NCI-H82 (cell line): ENCODE data around the gene ABHD16A.

Experiments
- DNase-seq: peaks from one replicate; lab custom pipeline; 2025; lab: John Stamatoyannopoulos, UW

ABHD16A gene

DNA sequence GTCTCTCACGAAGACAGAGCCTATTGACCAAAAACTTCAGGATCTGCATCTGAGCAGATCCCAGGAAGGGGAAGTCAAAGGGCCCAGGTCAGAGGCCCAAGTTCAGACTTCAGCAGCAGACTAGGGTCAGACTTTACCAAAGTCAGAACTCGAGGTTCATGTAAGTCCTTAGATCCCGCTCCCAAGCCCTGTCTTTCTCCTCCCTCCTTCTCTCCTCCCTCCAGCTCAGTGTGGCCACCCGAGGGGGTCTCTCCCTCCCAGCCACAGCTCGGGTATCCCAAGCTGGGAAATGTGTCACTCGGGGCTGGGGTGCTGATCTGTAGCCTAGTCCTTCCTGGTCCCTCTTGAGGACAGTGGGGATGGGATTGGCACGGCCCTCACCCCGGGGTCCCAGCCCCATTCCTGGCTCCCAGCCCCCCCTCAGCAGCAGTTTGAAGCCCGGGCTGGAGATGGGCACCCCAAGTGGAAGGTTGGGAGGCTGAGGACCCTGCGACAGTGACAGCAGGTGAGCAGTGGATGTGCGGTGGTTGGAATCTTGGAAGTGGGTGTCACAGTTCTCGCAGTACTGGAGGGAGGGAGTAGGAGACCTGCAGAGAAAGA lies 40.9 kb downstream of the ABHD16A start:
- DNase-seq = no peak

DNA sequence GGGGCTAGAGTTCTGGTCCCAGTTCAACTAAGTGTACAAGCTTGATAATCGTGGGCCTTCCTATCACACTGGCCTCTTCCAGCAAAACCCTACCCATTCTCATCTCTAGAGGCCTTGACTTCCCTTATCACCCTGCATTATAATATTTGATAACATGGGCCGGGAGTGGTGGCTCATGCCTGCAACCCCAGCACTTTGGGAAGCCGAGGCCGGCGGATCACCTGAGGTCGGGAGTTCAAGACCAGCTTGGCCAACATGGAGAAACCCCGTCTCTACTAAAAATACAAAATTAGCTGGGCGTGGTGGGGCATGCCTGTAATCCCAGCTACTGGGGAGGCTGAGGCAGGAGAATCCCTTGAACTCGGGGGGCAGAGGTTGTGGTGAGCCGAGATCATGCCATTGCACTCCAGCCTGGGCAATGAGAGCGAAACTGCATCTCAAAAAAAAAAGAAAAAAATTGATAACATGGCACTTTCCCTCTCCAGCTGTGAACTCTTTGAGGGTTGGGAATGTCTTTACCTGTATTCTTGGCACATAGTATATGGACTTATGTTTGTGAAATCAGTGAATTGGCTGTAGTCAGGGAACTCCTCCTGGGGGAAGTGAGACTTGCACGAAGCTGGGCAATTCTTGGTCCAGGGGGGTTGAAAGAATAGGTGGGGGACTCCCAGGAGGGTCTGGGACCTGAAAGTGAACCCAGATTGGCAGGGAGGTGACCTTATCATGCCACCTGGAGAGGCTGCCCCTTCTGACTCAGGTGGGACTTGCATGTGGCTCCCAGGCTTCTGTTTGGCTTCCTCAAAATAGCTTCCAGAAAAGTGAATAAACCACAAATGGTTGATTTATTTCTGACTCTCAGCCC lies 41.6 kb downstream of the ABHD16A start:
- no peak for DNase-seq

DNA sequence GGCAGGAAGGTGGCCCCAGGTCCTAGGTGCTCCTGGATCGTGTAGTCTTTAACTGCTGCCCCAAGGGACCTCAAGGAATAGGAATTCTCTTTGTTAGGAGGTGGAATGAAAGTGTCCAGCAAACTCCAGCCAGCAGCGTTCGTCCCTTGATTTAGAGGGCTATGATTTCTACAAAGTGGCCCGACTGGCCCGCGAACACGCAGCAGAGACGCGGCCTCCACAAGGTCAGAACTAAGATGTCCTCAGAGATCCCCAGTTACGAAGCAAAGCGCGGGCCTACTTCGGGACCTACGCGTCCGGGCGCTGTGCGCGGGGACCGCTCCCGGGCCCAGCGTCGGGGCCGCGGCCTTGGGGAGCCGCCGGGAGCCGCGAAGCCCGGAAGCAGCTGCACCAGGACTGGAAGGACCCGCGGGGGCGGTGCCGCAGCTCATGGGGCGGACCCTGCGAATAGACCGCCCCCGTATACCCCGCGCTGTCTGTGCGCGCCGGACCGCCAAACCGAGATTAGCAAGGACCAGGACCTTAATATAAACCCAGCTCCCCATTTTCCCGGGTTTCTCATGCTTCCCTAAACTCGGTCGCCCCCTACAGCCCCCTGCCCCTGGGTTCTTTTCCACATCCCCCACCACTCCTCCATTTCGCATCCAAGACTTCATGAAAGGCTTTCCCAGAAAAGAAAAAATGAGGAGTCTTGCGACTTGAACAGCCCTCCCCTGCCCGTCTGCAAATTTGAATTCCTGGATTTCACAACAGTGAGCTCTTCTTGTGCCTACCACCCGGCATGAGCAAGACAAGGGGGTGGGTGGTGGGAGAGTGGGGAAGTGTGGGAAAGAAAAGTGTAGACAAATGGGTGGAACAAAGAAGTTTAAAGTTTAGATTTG lies 42.5 kb downstream of the ABHD16A start, which contains the start of gene C6orf47:
Gene C6orf47 (minus strand): TSS at position 398 of the 881 bp plus-strand sequence. CDS start 831 bp downstream, outside the sequence.
- peak; percentile 93 for DNase-seq

DNA sequence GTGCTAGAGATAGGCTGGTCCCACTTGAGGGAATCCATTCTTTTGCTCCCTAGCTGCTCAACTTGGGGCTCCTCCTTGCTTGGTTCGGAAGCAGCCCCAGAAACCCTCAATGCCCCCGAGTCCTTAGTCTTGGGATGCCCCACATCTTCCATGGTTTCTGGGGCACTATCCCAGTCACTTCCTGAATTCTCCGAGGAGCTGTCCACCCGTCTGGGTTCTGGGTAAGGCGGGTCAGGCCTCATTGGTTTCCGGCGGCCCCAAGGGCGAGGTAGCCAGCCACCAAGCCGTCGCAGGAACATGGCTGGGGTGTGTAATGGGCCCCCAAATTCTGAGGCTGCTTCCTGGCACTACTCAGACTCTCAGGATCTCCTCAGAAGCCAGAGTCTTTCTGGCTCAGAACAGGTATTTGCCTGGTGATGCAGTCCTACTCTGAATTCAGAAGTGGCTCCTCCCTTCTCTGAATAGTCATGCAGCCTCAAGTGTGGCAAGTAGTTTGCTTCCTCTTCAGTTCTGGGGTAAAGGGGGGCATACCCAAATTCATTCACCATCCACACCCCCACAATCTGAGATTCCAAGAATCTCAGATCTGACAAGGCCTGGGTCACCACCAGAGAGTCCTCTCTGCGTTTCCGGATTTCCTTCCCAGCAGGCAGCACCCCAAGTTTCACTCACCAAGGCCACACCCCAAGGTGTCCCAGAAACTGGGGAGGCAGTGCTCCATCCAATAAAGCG lies 43.3 kb downstream of the ABHD16A start:
- no peak for DNase-seq

DNA sequence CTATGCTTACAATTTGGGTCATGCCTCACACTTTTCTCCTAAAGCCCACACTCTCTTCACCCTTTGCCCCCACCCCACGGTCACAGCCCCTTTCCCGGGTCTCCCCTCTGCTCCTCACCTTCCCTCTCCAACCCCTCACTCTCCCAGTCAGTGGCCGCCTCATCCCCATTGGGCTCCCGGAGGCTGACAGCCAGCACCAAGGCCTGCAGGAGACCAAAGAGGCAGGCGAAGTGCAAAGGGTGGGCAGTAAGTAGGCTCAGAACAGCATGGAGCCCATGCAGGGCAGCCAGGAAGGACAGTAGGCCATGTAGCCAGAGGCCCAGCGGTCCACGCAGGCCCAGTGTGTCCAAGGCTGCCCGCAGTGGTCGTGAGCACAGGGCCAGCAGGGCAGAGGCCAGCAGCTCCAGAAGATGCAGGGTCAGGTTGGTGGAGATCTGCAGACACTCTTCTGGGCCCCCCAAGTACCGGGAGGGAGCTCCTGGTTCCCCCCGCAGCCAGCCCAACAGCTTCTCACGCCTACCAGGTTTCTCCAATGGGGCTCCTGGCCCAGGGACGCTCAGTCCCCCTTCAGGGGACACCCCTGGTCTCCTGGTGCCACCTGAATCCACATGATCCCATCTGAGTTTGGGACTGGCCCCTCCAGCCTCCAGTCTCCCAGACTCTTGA lies 44.0 kb downstream of the ABHD16A start:
- DNase-seq = no peak

DNA sequence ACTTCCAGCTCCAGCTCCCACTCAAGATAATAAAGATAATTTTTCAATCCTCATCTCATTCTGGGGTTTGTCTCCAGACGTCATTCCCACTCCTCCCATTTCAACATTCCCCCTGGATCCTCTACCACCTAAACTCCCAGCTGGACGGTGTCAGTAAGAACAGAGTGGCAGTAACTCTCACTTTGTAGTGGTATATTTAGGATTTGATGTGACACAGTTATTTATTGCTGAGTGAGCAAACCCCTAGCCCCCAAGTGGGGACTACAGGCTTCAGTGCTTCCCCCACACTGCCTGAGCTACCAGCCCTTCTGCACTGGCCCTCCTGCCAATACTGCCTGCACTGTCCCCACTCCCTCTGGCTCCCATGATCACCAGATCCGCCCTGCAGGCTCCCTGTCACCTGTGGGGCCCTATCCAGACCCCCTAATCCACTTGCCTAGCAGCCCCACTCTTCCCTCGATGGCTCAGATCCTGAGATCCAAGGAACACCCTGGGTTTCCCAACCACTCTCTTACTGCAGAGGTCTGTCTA lies 44.9 kb downstream of the ABHD16A start:
- no peak for DNase-seq

DNA sequence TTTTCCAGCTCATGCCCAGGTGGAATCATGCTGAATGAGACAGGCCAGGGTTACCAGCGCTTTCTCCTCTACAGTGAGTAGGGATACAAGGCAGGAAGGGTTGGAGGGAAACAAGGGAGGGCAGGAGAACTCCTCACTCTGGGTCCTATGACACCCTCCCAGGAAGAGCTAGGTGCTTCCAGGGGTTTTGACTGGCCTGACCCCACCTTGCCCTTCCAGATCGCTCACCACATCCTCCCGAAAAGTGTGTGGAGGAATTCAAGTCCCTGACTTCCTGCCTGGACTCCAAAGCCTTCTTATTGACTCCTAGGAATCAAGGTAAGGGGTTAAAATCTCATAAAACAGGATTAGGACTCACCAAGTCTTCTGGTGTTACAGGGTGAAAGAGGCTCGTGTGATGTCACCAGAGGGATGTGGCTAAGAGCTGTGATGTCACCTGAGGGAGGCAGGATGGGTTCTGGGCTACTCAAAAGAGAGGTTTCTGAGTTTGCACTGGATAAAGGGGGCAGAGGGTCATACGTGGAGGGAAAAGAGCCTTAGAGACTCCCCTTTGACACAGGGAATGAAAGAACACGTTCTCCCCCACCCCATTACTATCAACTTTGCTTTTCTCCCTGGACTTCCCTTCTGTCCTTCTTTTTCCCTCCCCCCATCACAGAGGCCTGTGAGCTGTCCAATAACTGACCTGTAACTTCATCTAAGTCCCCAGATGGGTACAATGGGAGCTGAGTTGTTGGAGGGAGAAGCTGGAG lies 45.5 kb downstream of the ABHD16A start:
- peak; percentile 80 for DNase-seq

DNA sequence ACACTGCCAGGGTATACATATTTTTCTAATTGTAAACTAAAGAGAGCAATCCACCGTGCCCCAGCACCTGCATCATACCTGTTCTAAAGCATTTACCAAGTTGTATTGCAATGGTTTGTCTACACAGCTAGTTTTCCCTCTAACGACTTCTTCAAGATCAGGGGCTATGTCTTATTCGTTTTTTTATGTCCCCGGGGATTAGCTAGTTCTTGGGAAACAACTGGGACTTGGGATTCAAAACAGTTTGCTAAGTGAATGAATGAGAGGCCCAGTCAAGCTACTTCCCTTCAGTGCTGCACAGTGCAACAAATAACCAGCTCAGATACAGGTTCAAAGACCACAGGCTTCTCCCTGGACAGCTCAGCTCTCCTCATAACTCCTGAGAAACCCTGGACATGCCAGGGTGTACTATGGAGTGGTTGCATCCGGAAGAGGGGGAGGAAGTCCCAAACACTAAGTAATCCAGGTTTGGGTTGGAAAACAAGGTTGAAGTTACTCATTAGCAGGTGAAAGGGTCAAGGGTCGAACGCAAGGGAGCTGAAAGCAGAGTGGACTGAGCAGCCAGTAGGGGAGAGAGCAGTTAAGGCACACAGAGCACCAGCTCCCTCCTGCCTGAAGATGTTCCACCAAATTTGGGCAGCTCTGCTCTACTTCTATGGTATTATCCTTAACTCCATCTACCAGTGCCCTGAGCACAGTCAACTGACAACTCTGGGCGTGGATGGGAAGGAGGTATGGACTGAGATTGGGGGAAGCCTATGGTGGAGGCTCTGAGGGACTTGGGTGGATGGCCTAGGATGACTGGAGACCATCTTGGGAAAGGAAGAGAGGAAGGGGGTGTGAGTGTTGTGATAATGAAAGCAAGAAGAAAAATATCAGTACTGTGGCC lies 47.5 kb downstream of the ABHD16A start, which contains the start of gene APOM:
Gene APOM (plus strand): TSS at position 546 of the 889 bp plus-strand sequence. CDS start 73 bp downstream, at position 619.
- DNase-seq = no peak

DNA sequence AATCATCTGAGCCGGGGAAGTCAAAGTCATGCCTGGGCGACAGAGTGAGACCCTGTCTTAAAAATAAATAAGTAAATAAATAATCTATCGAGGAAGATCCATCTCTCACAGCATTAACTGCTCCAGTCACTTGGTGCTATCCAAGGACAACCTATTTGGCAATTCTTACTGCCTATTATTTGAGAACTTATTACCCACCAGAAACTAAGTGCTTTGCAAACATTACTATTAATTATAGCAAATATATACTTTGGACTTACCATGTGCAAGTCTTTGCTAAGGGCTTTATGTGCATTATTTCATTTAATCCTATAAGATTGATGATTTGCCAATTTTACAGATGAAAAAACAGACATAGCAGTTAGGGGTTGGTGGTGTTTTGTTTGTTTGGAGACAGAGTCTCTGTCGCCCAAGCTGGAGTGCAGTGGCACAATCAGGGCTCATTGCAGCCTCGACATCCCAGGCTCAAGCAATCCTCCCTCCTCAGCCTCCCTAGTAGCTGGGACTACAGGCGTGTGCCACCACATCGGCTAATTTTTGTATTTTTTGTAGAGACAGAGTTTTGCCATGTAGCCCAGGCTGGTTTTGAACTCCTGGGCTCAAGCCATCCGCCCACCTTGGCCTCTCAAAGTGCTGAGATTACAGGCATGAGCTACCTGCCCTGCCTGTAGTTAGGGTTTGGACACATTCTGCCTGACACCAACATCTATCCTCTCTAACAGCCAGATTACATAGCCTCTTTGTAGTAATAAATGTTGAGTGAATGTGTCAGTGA lies 48.4 kb downstream of the ABHD16A start:
- DNase-seq = no peak

DNA sequence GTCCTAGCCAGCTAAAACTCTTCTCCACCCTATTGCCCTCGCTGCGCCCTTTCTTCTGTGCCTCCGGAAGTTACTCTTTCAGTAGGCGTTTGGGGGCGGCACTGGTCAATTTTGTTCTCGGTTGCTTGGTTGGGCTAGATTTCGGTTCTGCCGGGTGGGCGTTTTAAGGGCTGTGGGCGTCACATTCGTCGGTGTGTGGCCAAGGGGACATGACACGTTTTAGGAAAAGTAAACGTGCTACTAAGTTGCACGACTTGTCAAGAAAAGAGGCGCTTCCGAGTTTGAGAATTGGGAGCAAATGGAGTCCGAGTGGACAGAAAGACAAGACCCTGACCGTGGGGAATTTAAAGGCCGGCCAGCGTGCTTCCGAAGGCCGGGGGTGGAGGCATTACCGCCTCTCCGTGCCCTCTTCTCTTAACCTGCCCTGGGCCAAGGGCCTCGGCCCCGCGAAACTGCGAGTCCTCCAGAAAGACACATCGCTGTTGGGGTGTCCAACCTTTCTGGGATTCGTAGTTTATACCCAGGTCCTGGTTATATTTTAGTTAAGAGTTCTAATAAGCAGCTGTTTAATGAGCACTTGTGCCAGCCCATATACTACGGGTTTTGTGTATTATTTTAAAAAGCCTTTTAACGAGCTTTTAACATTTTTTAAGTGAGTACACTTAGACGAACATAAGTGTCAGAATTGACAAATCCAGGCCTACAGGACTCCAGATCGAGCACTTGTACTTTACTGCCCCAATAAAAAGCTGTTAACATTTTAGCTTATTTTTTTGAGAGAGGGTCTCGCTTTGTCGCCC lies 50.0 kb downstream of the ABHD16A start:
- DNase-seq = peak; percentile 99

DNA sequence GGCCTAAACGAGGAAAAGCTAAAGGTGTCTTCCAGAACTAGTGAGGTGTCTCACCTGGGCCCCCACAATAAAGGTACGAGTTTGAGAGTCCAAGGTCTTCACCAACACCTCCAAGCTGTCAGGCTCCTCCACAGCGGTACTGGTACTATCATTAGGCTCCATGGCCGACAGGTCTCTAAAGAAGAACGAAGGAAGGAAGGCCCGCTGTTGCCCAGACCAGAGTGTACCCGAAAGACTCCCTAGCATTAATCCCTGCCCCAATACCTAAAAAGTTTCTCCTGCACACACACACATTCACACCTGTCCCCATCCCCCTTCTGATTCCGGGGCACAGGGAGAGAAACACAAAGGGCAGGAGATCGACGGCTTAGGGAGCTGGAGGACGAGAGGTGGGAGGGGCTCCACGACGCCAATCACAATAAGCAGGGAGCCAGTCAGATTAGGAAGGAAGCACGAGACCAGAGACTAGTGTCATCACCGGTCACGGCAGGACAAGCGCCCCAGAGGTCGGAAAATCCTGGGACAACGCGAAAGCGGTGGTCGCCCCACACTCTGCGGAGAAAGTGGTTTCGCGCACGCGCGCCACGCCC lies 51.4 kb downstream of the ABHD16A start:
- peak; percentile 92 for DNase-seq

DNA sequence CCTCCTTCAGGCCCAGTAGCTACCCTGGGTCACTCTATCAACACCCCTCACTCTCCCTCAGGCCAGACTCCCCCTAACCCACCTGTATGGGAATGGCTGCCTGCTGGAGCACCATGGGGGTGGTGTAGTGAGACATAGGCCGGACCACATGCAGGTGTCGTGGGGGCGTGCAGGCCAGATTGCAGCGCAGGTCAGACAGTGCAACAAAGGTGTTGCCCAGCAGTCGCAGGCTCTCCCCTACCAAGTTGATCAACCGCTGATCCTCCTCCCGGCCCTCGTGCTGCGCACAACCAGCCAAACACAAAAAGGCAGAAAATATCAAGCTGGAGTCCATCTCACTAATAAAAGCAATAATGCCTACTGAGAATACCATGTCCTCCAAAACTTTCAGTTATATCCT lies 57.8 kb downstream of the ABHD16A start:
- no peak for DNase-seq

DNA sequence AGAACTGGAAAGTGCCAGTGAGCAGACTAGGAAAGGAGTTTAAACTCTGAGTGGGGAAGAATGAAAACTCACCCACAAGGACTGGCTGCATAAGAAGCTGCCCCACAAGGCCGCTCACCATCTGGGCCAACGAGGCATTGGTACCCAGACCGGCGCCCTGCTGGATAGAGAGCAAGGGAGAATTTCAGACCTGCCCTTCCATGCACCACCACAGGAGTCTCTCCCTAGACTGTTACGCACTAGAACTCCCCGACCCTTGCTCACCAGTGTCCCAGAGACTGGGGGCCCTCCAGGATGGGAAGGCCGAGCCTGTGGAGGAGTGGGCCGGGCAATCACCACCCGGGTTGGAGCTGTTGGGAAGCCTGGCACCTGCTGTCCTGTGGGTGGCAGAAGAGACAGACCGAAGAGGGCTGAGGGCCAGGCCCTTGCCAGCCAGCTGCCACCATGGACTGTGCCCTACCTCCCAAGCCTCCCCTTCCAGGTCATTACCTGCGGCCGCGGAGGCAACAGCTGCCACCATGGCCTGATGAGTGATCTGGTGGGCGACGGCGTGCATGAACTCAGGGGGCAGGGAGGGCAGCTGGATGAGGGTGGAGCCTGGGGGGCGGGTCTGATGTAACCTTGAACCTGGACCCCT lies 59.2 kb downstream of the ABHD16A start:
- DNase-seq = no peak

DNA sequence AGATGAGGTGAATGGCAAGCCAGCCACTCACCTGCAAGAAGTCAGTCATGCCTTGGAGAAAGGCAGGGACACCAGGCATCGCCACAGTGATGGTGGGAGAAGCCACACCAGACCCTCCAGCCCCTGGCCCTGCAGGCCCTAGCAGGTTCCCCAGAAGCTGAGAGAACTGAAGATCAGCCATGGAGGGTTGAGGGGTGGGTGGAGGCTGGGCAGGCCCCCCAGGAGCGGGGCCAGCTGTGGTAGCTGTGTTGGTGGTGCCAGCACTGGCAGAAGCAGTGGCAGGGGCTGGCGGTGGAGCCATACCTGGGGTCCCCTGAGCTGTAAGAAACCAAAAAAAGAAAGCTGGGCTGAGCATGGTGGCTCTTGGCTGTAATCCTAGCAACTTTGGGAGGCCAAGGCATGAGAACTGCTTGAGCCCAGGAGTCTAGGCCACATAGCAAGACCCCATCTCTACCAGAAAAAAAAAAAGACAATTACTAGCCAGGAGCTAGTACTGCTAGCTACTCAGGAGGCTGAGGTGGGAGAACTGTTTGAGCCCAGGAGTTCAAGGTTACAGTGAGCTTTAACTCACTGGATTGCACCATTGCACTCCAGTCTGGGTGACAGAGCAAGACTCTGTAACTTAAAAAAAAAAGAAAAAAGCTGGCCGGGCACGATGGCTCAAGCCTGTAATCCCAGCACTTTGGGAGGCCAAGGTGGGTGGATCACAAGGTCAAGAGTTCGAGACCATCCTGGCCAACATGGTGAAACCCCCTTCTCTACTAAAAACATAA lies 60.1 kb downstream of the ABHD16A start:
- DNase-seq = no peak

DNA sequence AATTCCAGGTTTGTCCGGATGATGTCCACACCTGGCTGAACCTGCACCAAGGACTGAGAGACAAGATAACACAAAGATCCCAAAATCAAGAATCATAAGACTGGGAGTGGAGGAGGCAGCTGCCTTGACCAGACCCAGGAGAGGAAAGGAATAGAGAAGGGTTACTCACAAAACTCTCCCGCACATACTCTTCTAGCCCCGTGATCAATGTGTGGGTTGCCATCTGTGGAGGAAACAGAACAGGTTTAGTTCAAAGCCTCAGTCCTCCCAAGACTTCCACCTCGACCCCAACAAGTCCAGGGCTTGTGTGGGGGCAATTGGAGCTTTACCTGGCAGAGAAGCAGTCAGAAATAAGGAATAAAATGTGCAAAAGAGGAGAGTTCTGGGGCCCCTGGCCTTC lies 61.8 kb downstream of the ABHD16A start:
- DNase-seq = no peak

DNA sequence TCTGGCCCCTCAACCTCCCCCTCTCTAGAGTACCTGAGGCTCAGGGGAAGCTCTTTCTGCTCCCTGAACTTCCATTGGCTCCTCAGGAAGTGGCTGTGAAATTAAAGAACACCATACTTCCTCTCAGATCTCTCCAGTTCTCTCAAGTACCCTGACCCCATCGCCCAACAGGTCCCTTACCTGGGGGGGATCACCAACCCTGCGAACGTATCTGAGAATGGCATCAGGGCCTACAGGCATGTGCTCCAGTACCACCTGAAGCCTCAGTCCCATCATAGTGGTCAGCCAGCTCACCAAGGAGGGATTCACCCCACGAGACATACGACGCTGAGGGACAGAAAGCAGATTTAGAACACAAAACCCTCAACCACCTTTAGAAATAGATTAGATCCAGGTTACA lies 62.5 kb downstream of the ABHD16A start:
- DNase-seq = no peak
